Breast epithelium (tissue), 4 donors: ENCODE measurements around the gene CCSER1. TPM values are rescaled to one million over a fixed set of nuclear protein-coding genes. Genes with fewer than 3 reads are reported as not detected.
A peak's percentile ranks its signal among the peaks of the same experiment; 100 is the strongest.

Source experiments
- DNase-seq, 2 donors: peaks; one replicate each; pipeline ENCODE4 v3.0.0-alpha.2; 2019; ENCODE audit warnings: low spot score in 2 of 2
- H3K27ac ChIP-seq, 2 donors: fragments of 200-600 bp; sonication (generic) in 1 of 2; one replicate each; pipeline ENCODE4 v1.5.1; 2016 to 2019; ENCODE audit warnings: mild to moderate bottlenecking in 1 of 2
- H3K27me3 ChIP-seq, 2 donors: fragments of 200-600 bp; sonication (generic) in 1 of 2; one replicate each; pipeline versions ENCODE4 v1.5.1 to v1.6.0; 2017 to 2019; ENCODE audit warnings: control low read depth in 1 of 2, mild to moderate bottlenecking in 1 of 2
- H3K36me3 ChIP-seq: fragments of 200-600 bp; one replicate; pipeline ENCODE4 v1.5.1; 2019
- H3K4me1 ChIP-seq, 2 donors: fragments of 200-600 bp; sonication (generic); one replicate each; pipeline ENCODE4 v1.5.1; 2016 to 2019; ENCODE audit warnings: control low read depth in 1 of 2
- H3K4me3 ChIP-seq, 3 donors: fragments of 200-600 bp; sonication (generic); 1 replicate in 2 of 3; 2 replicates in 1 of 3; pipeline ENCODE4 v1.5.1; 2016 to 2019; ENCODE audit warnings: mild to moderate bottlenecking in 3 of 3, moderate library complexity in 2 of 3
- H3K9me3 ChIP-seq, 2 donors: fragments of 200-600 bp; sonication (generic) in 1 of 2; one replicate each; pipeline ENCODE4 v1.5.1; 2016 to 2019; ENCODE audit warnings: control low read depth in 1 of 2
- POLR2A ChIP-seq: fragments of 450-650 bp; IDR thresholded peaks from one replicate; pipeline ENCODE4 v1.6.1; 2016; ENCODE audit warnings: antibody characterized with exemption, mild to moderate bottlenecking, moderate library complexity
- POLR2AphosphoS5 ChIP-seq, 3 donors: sonication (generic); formaldehyde crosslinking; IDR thresholded peaks; one replicate each; pipeline ENCODE4 v1.6.1; 2017; ENCODE audit warnings: antibody characterized with exemption in 3 of 3
- intact Hi-C: fragments of 100-400 bp; cut with DNase I; formaldehyde crosslinking; loops from one replicate; pipeline ENCODE4 v1.15.1; 2023; ENCODE audit warnings: low total_unique reads
- total RNA-seq, 3 donors: library from RNA; depleted of rRNA; stranded (reverse); fragments of >200 nt; gene quantifications; one replicate each; pipeline ENCODE4 v1.1.0, GENCODE V29; 2016
- TF ChIP-seq, protein P1 (sequence below), 3 donors: fragments of 450-650 bp; IDR thresholded peaks; one replicate each; pipeline ENCODE4 v1.5.1; 2016 to 2017; ENCODE audit warnings: antibody characterized with exemption in 3 of 3, mild to moderate bottlenecking in 3 of 3, moderate library complexity in 3 of 3

The CCSER1 gene
- 10 to 100 TPM in 2 of 3 donors, 1 to 10 TPM in 1; 6.4 to 73.3 (median 55.7) TPM for total RNA-seq

- TF ChIP-seq POLR2A, result peak; percentile 95
- peak; percentile 86 to 97 (median 92) for TF ChIP-seq POLR2AphosphoS5 (IDR thresholded peaks at IDR 0.05)
- TF ChIP-seq, protein P1, sequence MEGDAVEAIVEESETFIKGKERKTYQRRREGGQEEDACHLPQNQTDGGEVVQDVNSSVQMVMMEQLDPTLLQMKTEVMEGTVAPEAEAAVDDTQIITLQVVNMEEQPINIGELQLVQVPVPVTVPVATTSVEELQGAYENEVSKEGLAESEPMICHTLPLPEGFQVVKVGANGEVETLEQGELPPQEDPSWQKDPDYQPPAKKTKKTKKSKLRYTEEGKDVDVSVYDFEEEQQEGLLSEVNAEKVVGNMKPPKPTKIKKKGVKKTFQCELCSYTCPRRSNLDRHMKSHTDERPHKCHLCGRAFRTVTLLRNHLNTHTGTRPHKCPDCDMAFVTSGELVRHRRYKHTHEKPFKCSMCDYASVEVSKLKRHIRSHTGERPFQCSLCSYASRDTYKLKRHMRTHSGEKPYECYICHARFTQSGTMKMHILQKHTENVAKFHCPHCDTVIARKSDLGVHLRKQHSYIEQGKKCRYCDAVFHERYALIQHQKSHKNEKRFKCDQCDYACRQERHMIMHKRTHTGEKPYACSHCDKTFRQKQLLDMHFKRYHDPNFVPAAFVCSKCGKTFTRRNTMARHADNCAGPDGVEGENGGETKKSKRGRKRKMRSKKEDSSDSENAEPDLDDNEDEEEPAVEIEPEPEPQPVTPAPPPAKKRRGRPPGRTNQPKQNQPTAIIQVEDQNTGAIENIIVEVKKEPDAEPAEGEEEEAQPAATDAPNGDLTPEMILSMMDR (IDR thresholded peaks at IDR 0.05), result peak in 1 of 3 donors; percentile 15
- intact Hi-C loops, result no loop called here
- peak; percentile 86 to 87 for DNase-seq
- peak within 1 kb of the TSS; percentile 95 for H3K27ac ChIP-seq
- peaks cover 0 to 5% of the 10 kb centered on the region in 2 donors for H3K4me1 ChIP-seq
- H3K4me3 ChIP-seq, result peak within 1 kb of the TSS; percentile 58 to 89 (median 67)
- no peaks in the 10 kb centered on the region for H3K27me3 ChIP-seq
- H3K36me3 ChIP-seq, result no peaks in the 10 kb centered on the region
- no peaks in the 10 kb centered on the region for H3K9me3 ChIP-seq
Measured at GRCh38 chr4:90127223-90127705, at the start of gene CCSER1. Gene CCSER1, plus strand, starts transcription at chr4:90127394.

DNA sequence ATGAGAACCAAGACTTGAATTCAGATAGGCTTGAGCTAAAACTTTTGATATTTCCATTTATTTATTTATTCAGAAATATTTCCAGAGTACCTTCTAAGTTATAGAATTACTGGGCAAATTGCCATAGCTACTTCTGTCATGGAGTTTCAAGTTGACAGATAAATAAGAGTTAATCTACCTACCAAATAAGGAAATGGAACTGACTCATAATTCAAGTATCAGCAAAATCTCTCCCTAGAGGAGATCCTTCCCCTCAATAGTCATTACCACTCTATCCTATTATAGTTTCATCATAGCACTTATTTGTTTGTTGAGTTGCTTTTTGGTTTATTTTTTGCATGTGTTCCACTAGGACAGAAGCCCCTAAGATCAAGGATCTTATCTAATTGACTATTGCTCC, 48.8 kb upstream of the CCSER1 start:
- no peak for DNase-seq

DNA sequence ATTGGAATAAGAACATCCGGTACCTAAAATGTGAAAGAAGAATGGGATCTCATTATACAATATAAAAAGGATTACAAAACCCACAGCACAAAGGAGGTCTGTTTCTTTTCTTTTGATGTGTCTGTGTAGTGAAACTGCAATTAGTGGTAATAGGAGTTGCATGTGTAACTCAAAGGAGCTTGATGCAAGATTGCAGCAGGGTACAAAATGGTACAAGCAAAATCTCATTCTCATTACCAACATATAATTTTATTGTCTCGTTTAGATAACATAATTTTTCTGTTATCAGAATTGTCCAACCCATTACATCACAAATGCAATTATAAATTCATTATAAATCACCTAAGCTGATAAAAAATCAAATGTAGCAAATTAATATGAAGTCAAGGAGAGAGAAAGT, 47.1 kb upstream of the CCSER1 start:
- DNase-seq, result no peak
- H3K27ac ChIP-seq, result no peak overlapping the region
- intact Hi-C loops, result no loop called here
- TF ChIP-seq POLR2AphosphoS5 (IDR thresholded peaks at IDR 0.05) (no peak), POLR2A (no peak)
- TF ChIP-seq, protein P1 (IDR thresholded peaks at IDR 0.05), result no peak
- H3K36me3 ChIP-seq, result no peaks in the 10 kb centered on the region
- H3K27me3 ChIP-seq, result no peaks in the 10 kb centered on the region
- no peak overlapping the region for H3K4me3 ChIP-seq
- no peaks in the 10 kb centered on the region for H3K4me1 ChIP-seq
- no peaks in the 10 kb centered on the region for H3K9me3 ChIP-seq

More for the DNA sequence above, 48.8 kb upstream of the CCSER1 start:
- no peaks in the 10 kb centered on the region for H3K4me1 ChIP-seq
- no peaks in the 10 kb centered on the region for H3K27me3 ChIP-seq
- no peaks in the 10 kb centered on the region for H3K36me3 ChIP-seq
- intact Hi-C loops, result no loop called here
- TF ChIP-seq POLR2A (no peak), POLR2AphosphoS5 (IDR thresholded peaks at IDR 0.05) (no peak)
- TF ChIP-seq, protein P1 (IDR thresholded peaks at IDR 0.05), result no peak
- H3K4me3 ChIP-seq, result no peak overlapping the region
- H3K27ac ChIP-seq, result no peak overlapping the region
- H3K9me3 ChIP-seq, result no peaks in the 10 kb centered on the region

DNA sequence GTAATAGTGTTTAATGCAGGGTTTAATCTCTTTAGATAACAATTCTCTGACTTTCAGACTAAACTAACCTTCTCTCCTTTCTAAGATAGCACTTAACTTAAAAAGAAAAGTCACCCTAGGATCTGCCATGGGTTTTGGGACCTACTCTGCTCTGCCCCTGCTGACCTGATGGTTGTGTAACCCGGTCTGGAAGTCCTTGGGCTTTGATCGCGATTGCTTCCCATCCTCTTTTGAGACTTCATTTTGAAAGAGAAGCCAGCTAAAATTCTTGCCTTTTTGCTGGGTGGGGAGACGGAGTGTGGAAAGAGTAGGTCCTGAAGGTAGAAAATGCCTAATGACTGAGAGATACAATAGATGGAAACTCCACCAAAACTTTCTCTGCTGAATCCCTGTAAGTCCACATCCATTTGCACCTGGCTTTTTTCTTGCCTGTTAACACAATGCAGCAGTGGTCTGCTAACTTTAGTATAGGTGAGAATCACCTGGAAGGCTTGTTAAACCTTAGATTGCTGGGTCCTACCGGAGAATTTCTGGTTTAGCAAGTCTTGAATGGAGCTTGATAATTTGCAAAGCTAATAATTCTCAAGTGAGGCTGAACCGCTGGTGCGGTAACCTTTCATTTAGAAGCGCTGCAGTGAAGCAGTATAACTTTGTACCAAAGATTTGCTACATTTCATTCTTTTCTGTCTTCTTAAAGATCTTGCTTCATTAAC, 45.6 kb upstream of the CCSER1 start:
- Histone ChIP-seq H3K36me3 (no peaks in the 10 kb centered on the region), H3K4me1 (no peaks in the 10 kb centered on the region), H3K27ac (no peak overlapping the region), H3K9me3 (no peaks in the 10 kb centered on the region), H3K27me3 (no peaks in the 10 kb centered on the region), H3K4me3 (no peak overlapping the region)
- no peak for TF ChIP-seq POLR2A
- TF ChIP-seq POLR2AphosphoS5 (IDR thresholded peaks at IDR 0.05), result no peak
- TF ChIP-seq, protein P1 (IDR thresholded peaks at IDR 0.05), result no peak
- intact Hi-C loops, result no loop called here
- no peak for DNase-seq

GRCh38 chr4:90082449-90082848, 44.7 kb upstream of the CCSER1 start:
- H3K36me3 ChIP-seq, result no peaks in the 10 kb centered on the region
- no peak overlapping the region for H3K27ac ChIP-seq
- H3K4me1 ChIP-seq, result no peaks in the 10 kb centered on the region
- no peaks in the 10 kb centered on the region for H3K27me3 ChIP-seq
- no peak for DNase-seq
- TF ChIP-seq POLR2AphosphoS5 (IDR thresholded peaks at IDR 0.05) (no peak), POLR2A (no peak)
- TF ChIP-seq, protein P1 (IDR thresholded peaks at IDR 0.05), result no peak
- no peak overlapping the region for H3K4me3 ChIP-seq
- no peaks in the 10 kb centered on the region for H3K9me3 ChIP-seq
- intact Hi-C loops, result no loop called here
